A673 (cell line): ENCODE measurements around the gene ACD. TPM values are rescaled to one million over a fixed set of nuclear protein-coding genes. Genes with fewer than 3 reads are reported as not detected.

Source experiments
- BruUV-seq: library from RNA; stranded (reverse); fragments of 400-500 nt; replicated peaks from 2 replicates; lab custom pipeline; 2021; lab: Mats Ljungman, UMichigan
- CTCF ChIA-PET: fragments of 300-600 bp; sonication (Branson Sonifier 250); formaldehyde crosslinking; loops from one replicate; lab custom pipeline; 2022; ENCODE audit warnings: antibody characterized with exemption; lab: Charles Lee
- POLR2A ChIA-PET: fragments of 300-600 bp; sonication (Branson Sonifier 250); formaldehyde crosslinking; loops from one replicate; lab custom pipeline; 2022; ENCODE audit warnings: antibody characterized with exemption; ENCODE audit not compliant: low non-redundant PET; lab: Charles Lee
- DNase-seq: peaks from one replicate; pipeline ENCODE4 v3.0.0-alpha.2; 2015; ENCODE audit warnings: low spot score
- H3K27ac ChIP-seq: fragments of 200-600 bp; sonication (generic); 2 replicates; pipeline ENCODE4 v1.5.1; 2016; ENCODE audit warnings: mixed run types, low read depth, mild to moderate bottlenecking, mixed read lengths, antibody characterized with exemption, low read length; ENCODE audit not compliant: poor library complexity, severe bottlenecking
- H3K27me3 ChIP-seq: fragments of 200-600 bp; sonication (generic); replicated peaks from 2 replicates; pipeline ENCODE4 v1.6.1; 2017; ENCODE audit warnings: mixed run types, low read depth, mild to moderate bottlenecking, mixed read lengths, antibody characterized with exemption, low read length; ENCODE audit not compliant: insufficient read depth, poor library complexity
- H3K36me3 ChIP-seq: fragments of 200-600 bp; sonication (generic); 2 replicates; pipeline ENCODE4 v1.6.1; 2016; ENCODE audit warnings: mixed run types, mild to moderate bottlenecking, mixed read lengths, antibody characterized with exemption, low read length; ENCODE audit not compliant: insufficient read depth, poor library complexity, severe bottlenecking
- H3K4me1 ChIP-seq: fragments of 200-600 bp; sonication (generic); 2 replicates; pipeline ENCODE4 v1.6.1; 2017; ENCODE audit warnings: mixed run types, mild to moderate bottlenecking, mixed read lengths, antibody characterized with exemption, low read length; ENCODE audit not compliant: insufficient read depth, poor library complexity, severe bottlenecking
- H3K4me3 ChIP-seq: fragments of 200-600 bp; sonication (generic); 2 replicates; pipeline ENCODE4 v1.5.1; 2016; ENCODE audit warnings: low read depth, mixed run types, mild to moderate bottlenecking, mixed read lengths, low read length; ENCODE audit not compliant: poor library complexity, severe bottlenecking
- H3K9me3 ChIP-seq: fragments of 200-600 bp; sonication (generic); 2 replicates; pipeline ENCODE4 v1.6.1; 2016; ENCODE audit warnings: mixed run types, low read depth, mild to moderate bottlenecking, mixed read lengths, antibody characterized with exemption, low read length; ENCODE audit not compliant: poor library complexity, severe bottlenecking
- EZH2 ChIP-seq: fragments of 200-600 bp; sonication (generic); IDR thresholded peaks from 2 replicates; pipeline ENCODE4 v1.6.1; 2017; ENCODE audit warnings: borderline replicate concordance, low read depth, mild to moderate bottlenecking, mixed read lengths, antibody characterized with exemption, low read length; ENCODE audit not compliant: poor library complexity, severe bottlenecking
- intact Hi-C: fragments of 100-400 bp; cut with micrococcal nuclease; formaldehyde crosslinking; loops from one replicate; pipeline ENCODE4 v1.10.0; 2022; ENCODE audit not compliant: unreplicated experiment
- total RNA-seq: library from RNA; stranded (reverse); gene quantifications from 2 replicates; pipeline ENCODE4 v1.2.3, GENCODE V29; 2021
- TF ChIP-seq, protein P1 (sequence below): fragments of 300-800, 200-600 bp; sonication (generic); conservative IDR thresholded peaks from 2 replicates; pipeline ENCODE4 v1.5.1; 2017; ENCODE audit warnings: low read depth, mild to moderate bottlenecking, antibody characterized with exemption, low read length, moderate library complexity, mixed read lengths

The ACD gene
- total RNA-seq, 1 experiment from 2014 or later, result 45.8 TPM

- intact Hi-C loops, result no loop called here
- BruUV-seq, result no TSS peak
- no peak overlapping the region for H3K27ac ChIP-seq
- TF ChIP-seq, protein P1, sequence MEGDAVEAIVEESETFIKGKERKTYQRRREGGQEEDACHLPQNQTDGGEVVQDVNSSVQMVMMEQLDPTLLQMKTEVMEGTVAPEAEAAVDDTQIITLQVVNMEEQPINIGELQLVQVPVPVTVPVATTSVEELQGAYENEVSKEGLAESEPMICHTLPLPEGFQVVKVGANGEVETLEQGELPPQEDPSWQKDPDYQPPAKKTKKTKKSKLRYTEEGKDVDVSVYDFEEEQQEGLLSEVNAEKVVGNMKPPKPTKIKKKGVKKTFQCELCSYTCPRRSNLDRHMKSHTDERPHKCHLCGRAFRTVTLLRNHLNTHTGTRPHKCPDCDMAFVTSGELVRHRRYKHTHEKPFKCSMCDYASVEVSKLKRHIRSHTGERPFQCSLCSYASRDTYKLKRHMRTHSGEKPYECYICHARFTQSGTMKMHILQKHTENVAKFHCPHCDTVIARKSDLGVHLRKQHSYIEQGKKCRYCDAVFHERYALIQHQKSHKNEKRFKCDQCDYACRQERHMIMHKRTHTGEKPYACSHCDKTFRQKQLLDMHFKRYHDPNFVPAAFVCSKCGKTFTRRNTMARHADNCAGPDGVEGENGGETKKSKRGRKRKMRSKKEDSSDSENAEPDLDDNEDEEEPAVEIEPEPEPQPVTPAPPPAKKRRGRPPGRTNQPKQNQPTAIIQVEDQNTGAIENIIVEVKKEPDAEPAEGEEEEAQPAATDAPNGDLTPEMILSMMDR, result no peak
- no peak for TF ChIP-seq EZH2
- H3K9me3 ChIP-seq, result no peaks in the 10 kb centered on the region
- H3K4me1 ChIP-seq, result no peaks in the 10 kb centered on the region
- CTCF ChIA-PET, result no interaction called here
- peaks cover 21% of the 10 kb centered on the region for H3K36me3 ChIP-seq
- no peaks in the 10 kb centered on the region for H3K27me3 ChIP-seq
- DNase-seq, result no peak
- H3K4me3 ChIP-seq, result no peak overlapping the region
- POLR2A ChIA-PET, result no interaction called here
Measured at GRCh38 chr16:67608364-67608763, 51.7 kb downstream of the ACD start.

Other genes starting within 250 kb of the ACD start
- 5.3 and 6.8 TPM in 2 replicates for gene ZDHHC1, start 243.8 kb downstream of the ACD start, total RNA-seq
- 1.6 and 2.3 TPM in 2 replicates for gene HSD11B2, start 229.1 kb downstream of the ACD start, total RNA-seq
- 56.5 and 63.9 TPM in 2 replicates for gene ATP6V0D1, start 179.1 kb downstream of the ACD start, total RNA-seq
- gene AGRP, start 176.7 kb downstream of the ACD start, total RNA-seq, result not detected in 2 replicates
- 22.9 and 29.0 TPM in 2 replicates for gene RIPOR1, start 131.4 kb downstream of the ACD start, total RNA-seq
- 68.6 and 74.7 TPM in 2 replicates for gene CTCF, start 97.7 kb downstream of the ACD start, total RNA-seq
- 4.4 and 9.5 TPM in 2 replicates for gene CARMIL2, start 15.1 kb downstream of the ACD start, total RNA-seq
- 8.6 and 8.7 TPM in 2 replicates for gene PARD6A, start 700 bp upstream of the ACD start, total RNA-seq
- gene ENKD1, start 6.5 kb upstream of the ACD start, total RNA-seq, result 8.5 and 11.2 TPM in 2 replicates
- not detected in 2 replicates for gene C16orf86, start 6.6 kb upstream of the ACD start, total RNA-seq
- 22.6 and 25.1 TPM in 2 replicates for gene GFOD2, start 59.1 kb upstream of the ACD start, total RNA-seq
- 27.1 and 28.0 TPM in 2 replicates for gene RANBP10, start 146.3 kb upstream of the ACD start, total RNA-seq
- 1.0 and 1.6 TPM in 2 replicates for gene TSNAXIP1, start 146.6 kb upstream of the ACD start, total RNA-seq
- 46.6 and 48.9 TPM in 2 replicates for gene THAP11, start 182.1 kb upstream of the ACD start, total RNA-seq
- gene NUTF2, start 186.7 kb upstream of the ACD start, total RNA-seq, result 197 and 217 TPM in 2 replicates
- 52.9 and 62.3 TPM in 2 replicates for gene CENPT, start 187.4 kb upstream of the ACD start, total RNA-seq
- 99.6 and 99.9 TPM in 2 replicates for gene EDC4, start 212.8 kb upstream of the ACD start, total RNA-seq
- gene NRN1L, start 224.6 kb upstream of the ACD start, total RNA-seq, result 0.58 and 0.59 TPM in 2 replicates
- gene PSKH1, start 233.0 kb upstream of the ACD start, total RNA-seq, result 24.2 and 27.4 TPM in 2 replicates